HG03432 (cell line): ENCODE results near the gene JARID2.

Experiments
- ATAC-seq: cut with Tn5 transposase; IDR thresholded peaks from one replicate; pipeline ENCODE4 v1.9.1; 2021; ENCODE audit warnings: mild to moderate bottlenecking, moderate library complexity; ENCODE audit not compliant: unreplicated experiment

Gene JARID2

GRCh38 chr6:15479761-15480160, 233.9 kb downstream of the JARID2 start:
- ATAC-seq = no peak

DNA sequence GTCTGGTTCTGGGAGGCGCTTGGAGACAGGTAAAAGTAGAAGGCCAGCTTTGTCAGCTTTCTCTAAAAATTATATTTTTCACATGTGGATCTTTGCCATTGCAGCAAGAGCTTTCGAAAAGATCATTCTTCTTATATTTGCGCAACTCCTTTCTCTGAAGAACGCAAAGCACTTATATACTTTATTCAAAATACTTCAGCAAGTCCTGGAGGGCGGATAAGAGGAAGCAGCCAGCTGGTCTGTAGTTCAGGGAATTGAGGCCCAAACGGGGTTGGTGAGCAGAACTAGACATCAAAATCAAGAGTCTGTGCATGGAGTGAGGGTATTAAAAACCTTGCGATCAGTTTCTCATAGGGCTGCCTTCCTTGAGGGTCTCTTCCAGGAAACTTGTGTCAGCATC, 234.7 kb downstream of the JARID2 start:
- no peak for ATAC-seq

- no peak for ATAC-seq
Measured at GRCh38 chr6:15481390-15482291, 235.8 kb downstream of the JARID2 start.

DNA sequence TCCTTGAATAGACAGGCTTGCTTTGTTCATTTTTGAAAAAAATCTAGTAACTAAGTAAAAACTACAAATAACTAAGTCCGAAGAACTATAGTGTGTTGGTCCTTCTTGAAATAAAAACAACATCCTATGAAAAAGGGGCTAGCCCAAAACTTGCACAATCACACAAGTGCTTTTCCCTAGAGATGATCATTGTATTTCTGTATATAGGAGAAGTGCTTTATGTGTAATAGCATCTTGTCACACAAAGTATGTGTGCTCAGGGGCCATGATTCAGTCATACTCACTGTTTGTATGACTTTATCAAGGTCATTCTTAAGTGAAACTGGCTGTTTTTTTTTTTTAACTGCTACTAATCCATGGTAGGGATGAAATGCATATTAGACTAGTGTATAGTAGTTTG, 237.2 kb downstream of the JARID2 start:
- no peak for ATAC-seq

GRCh38 chr6:15484140-15484539, 238.3 kb downstream of the JARID2 start:
- no peak for ATAC-seq

DNA sequence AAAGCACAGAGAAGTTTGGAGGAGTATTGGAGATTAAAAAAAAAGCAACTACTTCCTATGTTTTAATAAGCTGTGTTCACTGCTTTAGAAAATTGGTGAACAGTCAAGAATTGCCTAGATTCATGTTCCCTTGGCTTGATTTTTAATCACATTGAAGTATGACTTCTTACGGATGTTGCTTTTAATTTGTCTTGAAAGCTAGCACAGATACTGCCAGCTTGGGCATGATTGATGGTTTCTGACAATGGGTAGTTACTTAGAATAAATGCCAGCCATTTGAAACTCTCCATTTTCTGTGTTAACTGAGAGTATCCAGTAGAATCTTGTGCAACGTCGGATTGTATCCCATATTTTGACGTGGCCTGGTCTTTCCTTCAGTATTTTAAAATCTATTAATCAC, 239.0 kb downstream of the JARID2 start:
- ATAC-seq = no peak

GRCh38 chr6:15485936-15486335, 240.1 kb downstream of the JARID2 start:
- ATAC-seq = no peak

DNA sequence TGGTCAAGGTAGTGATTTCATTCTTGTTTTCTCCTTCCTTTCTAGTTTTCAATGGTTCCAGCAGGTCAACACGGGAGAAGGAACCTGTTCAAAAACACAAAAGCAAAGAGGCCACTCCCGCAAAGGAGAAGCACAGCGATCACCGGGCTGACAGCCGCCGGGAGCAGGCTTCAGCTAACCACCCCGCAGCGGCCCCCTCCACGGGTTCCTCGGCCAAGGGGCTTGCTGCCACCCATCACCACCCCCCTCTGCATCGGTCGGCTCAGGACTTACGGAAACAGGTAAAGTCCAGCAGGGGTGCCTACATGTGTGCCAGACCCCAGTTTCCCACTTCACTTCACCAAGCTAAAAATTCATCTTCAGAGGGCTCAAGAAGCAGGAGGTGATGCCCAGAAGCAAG, 241.4 kb downstream of the JARID2 start:
- no peak for ATAC-seq

DNA sequence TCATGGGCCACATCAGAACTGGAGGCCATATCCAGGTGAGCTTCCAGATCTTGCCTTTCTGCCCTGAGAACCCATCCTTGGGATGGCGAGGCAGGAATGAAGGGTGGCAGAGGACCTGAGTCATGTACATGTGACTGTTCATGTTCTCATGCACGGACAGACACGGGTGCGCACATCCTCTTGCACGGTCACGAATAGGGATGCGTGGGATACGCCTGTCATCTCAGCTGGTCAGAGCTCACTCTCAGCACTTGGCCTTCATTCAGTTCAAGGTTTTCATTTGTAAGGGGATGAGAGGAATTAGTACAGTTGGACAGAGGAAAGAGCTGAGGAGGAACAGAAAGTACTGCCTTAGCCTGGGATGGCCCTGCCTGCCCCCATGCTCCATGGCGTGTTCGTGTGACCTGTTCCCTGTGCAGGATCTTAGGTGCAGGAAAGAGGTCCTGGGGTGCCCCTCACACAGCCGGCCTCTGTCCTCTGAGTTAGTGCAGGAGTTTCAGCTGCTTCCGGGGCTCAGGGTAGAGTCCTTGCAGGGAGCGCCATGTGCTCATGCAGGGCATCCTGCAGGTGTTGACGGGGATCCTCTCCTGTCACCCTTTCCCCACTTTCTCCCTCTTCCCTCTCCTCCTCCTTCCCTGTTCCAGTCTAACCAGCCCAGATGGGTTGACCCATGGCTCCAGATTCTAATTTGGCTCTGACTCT, 243.5 kb downstream of the JARID2 start:
- ATAC-seq = no peak

DNA sequence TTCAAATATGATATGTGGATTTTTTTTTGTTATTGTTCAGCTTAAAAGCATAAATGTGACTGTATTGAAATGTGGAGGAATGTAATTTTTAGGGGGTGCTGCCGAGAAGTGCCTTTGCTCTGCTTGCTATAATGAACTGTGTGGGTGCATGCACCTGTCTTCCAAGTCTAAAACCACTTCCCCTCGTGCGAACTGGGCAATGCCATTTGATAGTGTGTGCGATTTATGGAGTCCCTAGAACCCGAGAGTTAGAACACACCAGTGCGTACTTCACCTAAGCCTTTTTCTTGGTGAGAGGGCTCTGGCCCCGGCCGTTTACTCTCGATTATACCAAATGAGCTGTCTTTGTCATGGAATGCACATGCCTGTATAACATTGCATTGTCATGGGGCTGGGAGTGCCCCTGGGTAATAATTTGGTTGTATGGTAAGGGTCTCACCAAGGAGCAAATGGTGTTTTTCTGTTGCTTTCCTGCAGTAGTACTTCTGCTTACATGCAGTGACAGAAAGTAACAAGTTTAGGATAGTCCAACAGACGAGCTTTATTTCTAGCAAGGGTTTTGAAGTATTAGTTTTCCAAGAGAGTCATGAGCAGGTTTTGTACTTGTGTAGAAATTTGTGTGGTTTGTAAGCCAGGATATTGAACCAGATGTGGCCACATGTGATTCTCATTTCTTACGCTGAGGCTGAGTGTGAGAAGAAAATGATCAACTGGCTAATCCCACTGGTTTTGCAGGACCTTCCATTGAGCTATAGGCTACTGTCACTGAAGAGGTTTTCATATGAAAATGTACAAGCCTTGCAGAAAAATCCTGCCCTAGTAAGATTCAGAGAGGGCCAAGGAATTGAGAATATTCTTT, 244.6 kb downstream of the JARID2 start:
- ATAC-seq = no peak

DNA sequence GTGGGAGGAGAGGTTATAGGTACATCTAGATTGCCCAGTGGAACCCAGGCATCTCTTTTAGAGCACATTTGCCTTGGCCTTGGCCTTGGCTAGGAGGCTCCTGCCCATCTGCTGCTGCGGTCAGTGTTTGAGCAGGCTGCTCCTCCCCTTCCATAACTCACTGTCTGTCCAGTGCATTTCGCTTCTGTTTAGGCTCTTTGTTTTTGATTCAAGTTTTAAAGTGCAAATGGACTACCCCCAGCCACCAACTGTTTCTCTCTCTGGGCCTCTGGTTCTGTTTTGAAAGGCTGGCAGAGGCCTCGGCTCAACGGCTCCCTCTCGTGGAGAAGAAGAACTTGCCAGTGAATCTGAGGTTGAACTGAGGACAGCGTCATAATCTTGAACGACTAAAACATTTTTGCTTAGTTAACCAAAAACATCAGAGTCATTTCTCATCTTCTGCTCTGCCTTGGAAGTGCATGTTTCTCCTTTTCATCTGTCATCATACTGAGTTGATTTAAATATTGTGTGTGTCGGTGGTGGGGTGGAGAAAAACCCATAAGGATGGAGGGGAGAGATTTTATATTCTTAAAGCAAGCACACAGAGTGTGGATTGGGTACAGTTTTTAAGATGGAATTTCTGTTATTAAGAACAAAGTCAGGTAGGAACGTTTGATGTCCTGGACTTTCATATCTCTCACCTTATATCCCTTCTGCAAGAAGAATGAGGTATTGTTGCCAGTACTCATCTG, 245.6 kb downstream of the JARID2 start:
- no peak for ATAC-seq

- ATAC-seq = no peak
Measured at GRCh38 chr6:15491986-15492269, 246.1 kb downstream of the JARID2 start.

DNA sequence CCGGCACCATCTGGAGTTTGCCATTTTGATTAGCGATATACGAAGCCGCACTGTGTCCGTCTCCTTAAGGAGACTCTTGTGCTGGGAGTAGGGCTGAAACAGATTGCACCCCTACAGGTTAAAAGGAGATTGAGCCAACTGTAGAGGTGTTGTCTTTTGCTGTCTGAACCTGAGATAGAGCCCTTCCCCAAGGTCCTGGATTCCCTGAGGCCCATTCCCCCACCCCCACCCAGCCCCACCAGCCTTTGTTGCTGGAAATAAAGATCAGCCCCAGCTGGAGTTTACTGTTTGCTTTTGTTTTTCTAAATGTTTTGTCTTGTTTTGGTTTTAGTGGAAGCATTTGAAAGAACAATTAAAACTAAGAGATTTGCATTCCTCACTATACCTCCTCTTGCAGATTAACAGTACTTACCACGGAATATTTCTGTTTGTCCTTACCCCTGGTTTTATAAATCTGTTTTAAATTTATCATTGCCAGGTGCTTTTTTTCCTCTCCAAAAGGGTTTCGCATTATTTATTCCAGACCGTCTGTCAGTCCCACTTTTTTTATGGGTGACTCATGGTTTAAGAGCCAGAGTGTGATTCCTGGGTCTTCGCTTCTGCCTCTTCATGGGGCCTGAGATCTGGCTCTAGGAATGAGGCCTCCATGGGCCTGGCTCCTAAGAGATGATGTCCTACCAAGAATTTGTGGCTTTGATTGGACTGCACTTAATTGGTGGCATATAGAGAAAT, 247.7 kb downstream of the JARID2 start:
- no peak for ATAC-seq

GRCh38 chr6:15495375-15495901, 249.6 kb downstream of the JARID2 start:
- no peak for ATAC-seq

GRCh38 chr6:15496345-15497131, 250.7 kb downstream of the JARID2 start:
- ATAC-seq = no peak

DNA sequence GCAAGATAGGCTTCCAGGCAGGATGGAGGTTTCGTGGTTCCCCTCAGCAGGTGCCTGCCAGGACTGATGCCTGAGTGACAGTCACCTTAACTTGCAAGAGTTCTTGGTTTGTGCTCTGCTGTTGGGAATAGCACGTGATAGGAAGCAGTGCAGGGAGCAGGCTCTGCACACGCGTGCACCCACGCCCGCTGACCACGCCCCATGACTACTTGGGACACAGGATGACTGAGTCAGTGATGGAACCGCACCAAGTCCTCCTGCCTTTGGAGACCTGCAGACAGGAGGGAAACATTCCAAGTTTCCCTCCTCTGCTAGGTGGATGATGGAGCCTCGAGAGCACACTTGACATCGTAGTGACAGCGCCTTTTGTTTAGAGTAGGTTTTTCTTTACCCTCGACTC, 252.8 kb downstream of the JARID2 start:
- ATAC-seq = no peak

GRCh38 chr6:15499125-15499524, 253.3 kb downstream of the JARID2 start:
- ATAC-seq = no peak

- no peak for ATAC-seq
Measured at GRCh38 chr6:15499591-15499990, 253.7 kb downstream of the JARID2 start.

GRCh38 chr6:15500078-15500740, 254.3 kb downstream of the JARID2 start:
- no peak for ATAC-seq
